GM20431 (cell line): Measurements from ENCODE around the gene ALK.

Source experiments
- in situ Hi-C: fragments of 300-500 bp; cut with MseI, MboI; formaldehyde crosslinking; loops from one replicate; pipeline ENCODE4 v1.15.0; 2020; ENCODE audit warnings: low sequenced_read_pairs; ENCODE audit not compliant: unreplicated experiment

The ALK gene

DNA sequence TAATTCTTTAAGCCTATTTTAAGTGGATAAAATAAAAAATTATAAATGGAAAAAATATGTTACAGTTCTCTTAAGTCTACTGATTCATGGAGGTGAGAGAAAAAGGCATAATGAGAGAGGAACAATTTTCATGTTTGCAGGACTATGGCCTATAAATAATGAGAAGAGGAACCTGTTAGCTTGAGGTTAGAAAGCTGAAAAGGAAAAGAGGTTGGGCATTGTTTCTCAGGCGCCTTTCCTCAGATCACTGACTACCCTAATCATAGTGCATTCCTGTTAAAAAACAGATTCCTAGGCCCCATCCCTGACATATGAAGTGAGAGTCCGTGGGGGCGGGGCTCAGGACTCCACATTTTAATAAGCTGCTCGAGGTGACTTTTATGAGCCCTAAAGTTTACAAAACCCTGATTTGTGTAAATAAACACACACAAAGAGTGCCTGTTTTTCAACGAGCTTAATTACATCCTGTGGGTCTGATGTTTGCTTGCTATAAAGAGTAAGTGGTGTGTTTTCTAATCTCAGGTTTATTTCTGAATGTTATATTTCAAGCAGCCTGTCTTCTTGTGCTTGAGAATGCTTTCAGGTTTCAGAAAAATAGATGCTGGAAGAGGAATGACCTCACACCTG, 470.7 kb downstream of the ALK start:
- in situ Hi-C loops: no loop called here

- in situ Hi-C loops: no loop called here
Observed at GRCh38 chr2:29449499-29449898, 471.9 kb downstream of the ALK start.

DNA sequence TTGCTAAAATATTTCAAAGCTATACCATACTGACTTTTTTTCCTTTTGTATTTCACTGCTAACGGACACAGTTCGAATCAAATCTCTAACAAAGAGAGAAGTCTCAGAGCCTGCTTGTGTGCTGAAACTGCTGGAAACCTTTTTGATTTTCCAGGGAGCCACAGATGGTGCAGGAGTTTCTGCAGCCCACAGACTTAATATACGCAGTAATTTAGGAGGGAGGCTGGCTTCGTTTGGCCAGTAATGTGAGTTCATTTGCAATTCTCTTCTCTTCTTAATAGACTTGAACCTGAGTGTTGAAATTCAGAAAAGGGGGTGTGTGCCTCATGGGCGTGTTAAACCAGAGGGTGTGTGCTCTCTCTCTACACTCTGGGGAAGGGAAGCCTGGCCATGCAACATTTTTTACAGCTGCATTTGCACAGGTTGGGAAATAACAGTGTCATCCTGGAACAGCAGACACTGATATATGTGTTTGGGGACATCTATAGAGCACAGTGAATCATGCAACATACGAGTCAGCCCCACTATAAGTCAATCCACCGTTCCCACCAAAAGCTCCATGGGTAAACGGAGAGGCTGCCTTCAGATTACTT, 473.2 kb downstream of the ALK start:
- in situ Hi-C loops: no loop called here

GRCh38 chr2:29447513-29447912, 473.9 kb downstream of the ALK start:
- in situ Hi-C loops: no loop called here

DNA sequence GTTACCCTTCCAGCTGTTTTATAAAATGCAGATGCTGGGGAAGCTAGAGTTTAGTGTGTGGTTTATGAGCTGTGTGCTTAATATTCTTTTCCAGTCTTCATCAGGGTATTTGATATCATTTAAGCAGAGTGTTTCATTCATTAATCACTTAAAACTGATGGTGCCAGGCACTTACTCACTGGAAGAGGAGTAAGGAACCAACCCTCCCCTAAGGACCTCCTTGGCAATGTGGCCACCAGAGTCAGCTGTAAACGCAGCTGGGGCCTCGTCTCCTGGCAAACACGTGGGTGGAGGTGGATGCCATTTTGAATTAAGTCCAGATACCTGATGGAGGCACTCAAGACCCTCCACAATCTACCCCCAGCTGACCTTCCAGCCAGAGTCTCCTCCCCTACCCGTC, 474.5 kb downstream of the ALK start:
- in situ Hi-C loops: no loop called here

DNA sequence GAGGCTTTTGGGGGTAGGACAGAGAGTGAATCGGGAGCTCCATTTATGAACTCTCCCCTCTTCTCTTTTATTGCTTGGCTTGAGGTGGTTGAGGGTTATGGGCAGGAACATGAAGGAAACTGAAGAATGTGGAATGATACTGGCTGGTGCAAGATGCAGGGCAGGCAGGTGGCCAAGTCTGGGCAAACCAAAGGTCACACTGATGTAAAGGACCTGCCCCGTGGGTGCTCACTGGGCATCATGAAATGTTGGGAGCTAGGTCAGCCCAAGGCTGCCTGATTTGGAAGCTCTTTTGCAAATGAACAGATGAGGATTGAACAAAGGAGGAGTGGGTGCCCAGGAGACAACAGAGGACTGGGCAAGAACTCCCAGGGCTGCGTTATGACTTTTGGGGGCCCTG, 477.2 kb downstream of the ALK start:
- in situ Hi-C loops: no loop called here

DNA sequence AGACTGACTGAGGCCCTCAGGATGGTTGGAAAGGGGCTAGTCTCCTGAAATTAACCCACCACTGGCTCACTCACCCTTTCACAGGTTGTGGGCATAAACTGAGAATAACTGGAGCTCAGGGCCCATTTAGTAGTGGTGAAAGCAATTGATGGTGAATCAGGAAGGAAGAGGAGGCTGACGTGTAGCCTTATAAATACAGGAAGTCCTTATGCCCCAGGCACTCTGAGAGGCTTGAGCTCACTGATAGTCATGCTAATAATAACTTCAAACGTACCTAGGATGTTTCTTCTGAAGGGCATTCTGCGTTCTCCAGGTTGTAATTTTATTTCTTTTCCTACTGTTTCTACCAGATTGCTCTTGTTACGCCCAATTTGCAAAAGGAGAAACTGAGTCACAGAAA, 477.8 kb downstream of the ALK start:
- in situ Hi-C loops: no loop called here

DNA sequence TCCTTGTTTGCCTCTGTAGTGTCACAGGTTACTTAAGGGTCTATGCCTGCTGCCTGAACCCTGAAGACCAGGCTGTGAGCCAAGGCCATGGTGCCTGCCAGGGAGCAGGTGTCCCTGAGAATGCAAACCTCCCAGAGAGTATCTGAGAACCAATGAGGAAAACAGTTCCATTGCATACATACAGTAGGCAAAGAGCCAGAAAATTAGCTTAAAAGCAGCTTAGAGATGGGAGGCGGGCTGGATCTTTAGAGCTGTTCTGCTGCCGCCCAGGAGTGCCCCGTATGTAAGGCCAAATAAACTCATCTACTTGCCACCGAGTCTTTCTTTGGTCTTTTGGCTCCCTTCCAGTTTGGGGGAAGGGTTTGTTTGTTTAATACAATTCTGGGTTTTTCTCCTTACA, 478.2 kb downstream of the ALK start:
- in situ Hi-C loops: no loop called here

GRCh38 chr2:29440921-29441623, 480.3 kb downstream of the ALK start:
- in situ Hi-C loops: no loop called here

GRCh38 chr2:29433920-29434319, 487.5 kb downstream of the ALK start:
- in situ Hi-C loops: no loop called here

GRCh38 chr2:29433128-29433527, 488.3 kb downstream of the ALK start:
- in situ Hi-C loops: no loop called here

GRCh38 chr2:29431485-29431884, 489.9 kb downstream of the ALK start:
- in situ Hi-C loops: no loop called here

DNA sequence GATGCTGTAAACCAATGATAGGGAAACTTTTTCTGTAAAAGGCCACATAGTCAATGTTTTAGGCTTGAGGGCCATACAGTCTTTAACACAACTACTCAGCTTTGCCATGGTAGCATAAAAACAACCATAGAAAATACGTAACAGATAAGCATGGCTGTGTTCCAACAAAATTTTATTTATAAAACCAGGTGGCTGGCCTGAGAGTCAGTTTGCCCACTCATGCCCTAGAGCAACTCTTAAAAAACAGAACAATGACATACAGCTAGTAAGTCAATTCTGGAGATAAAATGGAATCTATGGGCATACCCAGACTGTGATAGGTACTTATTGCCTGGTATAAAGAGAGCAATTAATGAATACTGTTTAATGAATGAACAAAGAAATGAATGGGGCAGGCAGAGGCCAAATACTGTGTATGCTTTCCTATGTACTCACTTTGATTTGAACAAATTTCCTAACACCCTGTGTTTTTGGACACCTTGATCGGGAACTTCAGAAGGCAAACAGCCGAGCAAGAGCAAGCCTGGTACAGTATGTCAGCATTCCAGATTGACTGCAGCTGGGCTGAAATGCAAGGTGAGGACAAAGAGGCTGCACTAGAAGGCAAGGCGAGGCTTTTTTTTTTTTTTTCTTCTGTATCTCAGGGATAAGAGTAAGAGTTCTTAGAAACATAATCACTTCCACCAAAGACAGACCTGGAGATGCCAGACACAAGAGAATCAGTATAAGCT, 490.8 kb downstream of the ALK start:
- in situ Hi-C loops: no loop called here

DNA sequence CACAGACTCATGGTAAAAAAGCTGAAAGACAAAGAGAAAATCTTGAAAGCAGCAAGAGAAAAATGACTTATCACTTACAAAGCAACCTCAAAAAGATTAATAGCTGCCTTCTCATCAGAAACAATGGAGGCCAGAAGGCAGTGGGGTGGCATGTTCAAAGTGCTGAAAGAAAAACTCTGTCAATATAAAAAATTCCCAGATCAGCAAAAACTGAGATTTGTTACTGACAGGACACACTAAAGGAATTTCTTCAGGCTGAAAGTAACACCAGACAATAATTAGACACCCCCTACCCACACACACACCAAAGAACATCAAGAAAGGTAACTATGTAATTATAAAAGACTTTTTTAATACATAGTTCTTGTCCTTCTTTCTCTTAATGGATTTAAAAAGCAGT, 495.0 kb downstream of the ALK start:
- in situ Hi-C loops: no loop called here

- in situ Hi-C loops: no loop called here
Observed at GRCh38 chr2:29425866-29426265, 495.5 kb downstream of the ALK start.

GRCh38 chr2:29423061-29423666, 498.2 kb downstream of the ALK start:
- in situ Hi-C loops: no loop called here

- in situ Hi-C loops: no loop called here
Observed at GRCh38 chr2:29420999-29421782, 500.2 kb downstream of the ALK start.

GRCh38 chr2:29420464-29420863, 500.9 kb downstream of the ALK start:
- in situ Hi-C loops: no loop called here

DNA sequence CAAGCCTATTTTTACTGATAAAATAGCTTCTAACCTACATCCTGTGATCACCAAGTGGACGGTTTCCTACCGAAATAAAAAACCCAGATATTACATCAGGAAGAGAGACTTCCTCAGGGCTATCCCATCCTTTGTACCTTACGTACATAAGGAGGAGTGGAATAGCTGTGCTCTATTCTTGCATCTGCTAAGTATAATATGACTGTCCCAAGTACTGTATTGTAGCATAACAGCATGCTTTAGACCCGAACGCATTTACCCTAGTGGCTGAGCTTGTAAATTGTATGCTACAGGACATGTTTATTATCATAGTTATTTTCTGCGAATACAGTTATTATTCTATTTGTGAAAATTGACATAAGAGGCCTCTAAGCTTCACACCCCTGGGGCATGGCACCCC, 503.8 kb downstream of the ALK start:
- in situ Hi-C loops: no loop called here
